ENCODE data around the gene EIF5A.

The EIF5A gene

GRCh38 chr17:7281074-7281952 lies 26.1 kb upstream of the EIF5A start, which contains the start of gene SLC2A4:
Gene SLC2A4, plus strand, starts transcription at chr17:7281718. Its CDS starts 217 bp downstream, at chr17:7281935.
- peak within 1 kb of the TSS; percentile 54 for H3K4me3 ChIP-seq (ENCODE audit: low read depth, low read length)
- TF ChIP-seq CTCF (conservative IDR thresholded peaks at IDR 0.05; ENCODE audit: low read depth, low read length) = no peak
- peak; percentile 96 for DNase-seq (ENCODE audit: low read depth)

DNA sequence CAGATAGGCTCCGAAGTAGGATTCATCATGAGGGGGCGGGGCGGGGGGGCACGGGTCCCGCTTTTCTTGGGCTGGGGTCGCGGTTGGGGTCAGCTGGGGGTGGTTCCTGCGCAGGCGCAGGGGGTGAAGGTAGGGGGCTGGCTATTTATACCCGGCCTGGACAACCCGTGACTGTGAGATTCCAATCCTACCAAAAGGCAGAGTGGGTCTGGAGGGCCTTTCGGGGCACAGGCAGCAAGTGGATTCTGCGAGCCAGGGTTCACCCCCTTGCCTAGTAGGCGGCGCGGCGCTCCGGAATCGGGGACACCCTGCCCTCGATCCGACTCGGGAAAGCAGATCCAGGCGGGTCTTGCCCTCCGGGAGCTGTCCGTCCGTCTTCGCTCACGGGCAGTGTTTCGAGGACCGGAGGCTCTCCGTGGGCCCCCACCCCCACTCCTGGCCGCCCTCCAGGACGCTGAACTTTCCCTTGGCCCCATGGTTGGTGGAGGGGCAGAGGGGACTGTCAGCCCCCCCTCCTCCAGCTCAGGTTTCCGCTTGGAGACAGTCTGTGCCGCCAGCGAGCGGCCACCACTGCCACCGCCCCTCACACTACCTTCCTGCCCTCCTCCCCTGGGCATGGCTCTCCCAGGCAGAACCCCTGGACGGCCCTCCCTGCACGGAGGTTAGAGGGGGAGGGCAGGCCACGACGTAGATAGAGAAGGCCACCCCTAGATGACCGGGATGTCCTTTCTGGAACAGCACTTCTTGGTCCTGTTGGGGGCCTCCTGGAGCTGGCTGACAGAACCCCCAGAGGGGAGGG lies 25.3 kb upstream of the EIF5A start:
- TF ChIP-seq CTCF (conservative IDR thresholded peaks at IDR 0.05; ENCODE audit: low read depth, low read length) = no peak
- H3K4me3 ChIP-seq (ENCODE audit: low read depth, low read length) = peak overlapping the region; percentile 54
- no peak for DNase-seq (ENCODE audit: low read depth)

DNA sequence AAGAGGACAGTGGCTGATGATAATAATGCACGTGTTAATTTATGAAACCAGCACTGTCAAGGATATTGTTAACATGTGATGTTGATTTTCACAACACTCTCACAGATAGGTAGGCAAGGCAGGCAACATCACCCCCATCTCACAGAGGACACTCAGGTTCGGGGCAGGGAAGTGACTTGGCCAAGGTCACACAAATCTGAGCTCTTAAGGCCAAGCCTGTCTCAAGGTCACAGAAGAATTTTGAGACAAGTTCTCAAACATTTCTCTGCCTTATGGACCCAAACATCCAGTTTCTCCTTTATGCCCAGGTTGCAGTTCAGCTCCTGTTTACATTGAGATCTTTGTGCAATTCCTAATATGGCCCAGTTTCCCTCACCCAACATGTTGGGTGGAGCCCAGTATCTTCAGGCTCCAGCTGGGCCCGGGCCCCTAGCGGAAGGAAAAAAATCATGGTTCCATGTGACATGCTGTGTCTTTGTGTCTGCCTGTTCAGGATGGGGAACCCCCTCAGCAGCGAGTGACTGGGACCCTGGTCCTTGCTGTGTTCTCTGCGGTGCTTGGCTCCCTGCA lies 24.6 kb upstream of the EIF5A start:
- DNase-seq (ENCODE audit: low read depth) = no peak
- H3K4me3 ChIP-seq (ENCODE audit: low read depth, low read length) = no peak overlapping the region

GRCh38 chr17:7283471-7284216 lies 23.8 kb upstream of the EIF5A start:
- no peak for TF ChIP-seq CTCF (conservative IDR thresholded peaks at IDR 0.05; ENCODE audit: low read depth, low read length)
- no peak for DNase-seq (ENCODE audit: low read depth)
- H3K4me3 ChIP-seq (ENCODE audit: low read depth, low read length) = no peak overlapping the region

More for the DNA sequence above, 24.6 kb upstream of the EIF5A start:
- TF ChIP-seq CTCF (conservative IDR thresholded peaks at IDR 0.05; ENCODE audit: low read depth, low read length) = no peak

- no peak for TF ChIP-seq CTCF (conservative IDR thresholded peaks at IDR 0.05; ENCODE audit: low read depth, low read length)
- DNase-seq (ENCODE audit: low read depth) = no peak
- H3K4me3 ChIP-seq (ENCODE audit: low read depth, low read length) = no peak overlapping the region
Observed at GRCh38 chr17:7284911-7285310, 22.5 kb upstream of the EIF5A start.

- no peak for TF ChIP-seq CTCF (conservative IDR thresholded peaks at IDR 0.05; ENCODE audit: low read depth, low read length)
Observed at GRCh38 chr17:7285679-7286078, 21.7 kb upstream of the EIF5A start.

More at GRCh38 chr17:7285679-7286078, 21.7 kb upstream of the EIF5A start:
- no peak for DNase-seq (ENCODE audit: low read depth)
- no peak overlapping the region for H3K4me3 ChIP-seq (ENCODE audit: low read depth, low read length)
